Measurements from ENCODE around the gene CHCHD3.

DNA sequence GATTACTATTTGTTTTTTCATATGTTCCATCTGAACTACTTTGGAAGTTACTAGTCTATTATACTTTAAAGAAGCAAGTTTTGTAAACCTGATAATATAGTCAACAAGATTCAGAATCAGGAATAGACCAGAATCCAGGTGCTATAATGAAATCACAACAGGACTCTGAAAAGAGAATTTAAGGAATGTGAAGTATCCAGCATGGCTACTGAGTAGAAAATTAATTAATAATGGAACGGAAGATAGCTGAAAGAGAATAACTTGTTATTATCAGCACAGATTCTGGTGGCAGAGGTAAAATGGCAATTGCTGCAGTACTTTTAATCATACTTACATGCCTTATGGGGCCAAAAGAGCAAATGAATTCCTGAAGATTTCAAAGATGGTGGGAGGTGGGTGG is 43.1 kb upstream of the CHCHD3 start:
- TF ChIP-seq, protein P1, sequence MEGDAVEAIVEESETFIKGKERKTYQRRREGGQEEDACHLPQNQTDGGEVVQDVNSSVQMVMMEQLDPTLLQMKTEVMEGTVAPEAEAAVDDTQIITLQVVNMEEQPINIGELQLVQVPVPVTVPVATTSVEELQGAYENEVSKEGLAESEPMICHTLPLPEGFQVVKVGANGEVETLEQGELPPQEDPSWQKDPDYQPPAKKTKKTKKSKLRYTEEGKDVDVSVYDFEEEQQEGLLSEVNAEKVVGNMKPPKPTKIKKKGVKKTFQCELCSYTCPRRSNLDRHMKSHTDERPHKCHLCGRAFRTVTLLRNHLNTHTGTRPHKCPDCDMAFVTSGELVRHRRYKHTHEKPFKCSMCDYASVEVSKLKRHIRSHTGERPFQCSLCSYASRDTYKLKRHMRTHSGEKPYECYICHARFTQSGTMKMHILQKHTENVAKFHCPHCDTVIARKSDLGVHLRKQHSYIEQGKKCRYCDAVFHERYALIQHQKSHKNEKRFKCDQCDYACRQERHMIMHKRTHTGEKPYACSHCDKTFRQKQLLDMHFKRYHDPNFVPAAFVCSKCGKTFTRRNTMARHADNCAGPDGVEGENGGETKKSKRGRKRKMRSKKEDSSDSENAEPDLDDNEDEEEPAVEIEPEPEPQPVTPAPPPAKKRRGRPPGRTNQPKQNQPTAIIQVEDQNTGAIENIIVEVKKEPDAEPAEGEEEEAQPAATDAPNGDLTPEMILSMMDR (conservative IDR thresholded peaks at IDR 0.05 in 1 of 2, IDR thresholded peaks at IDR 0.05 in 1 of 2; ENCODE audit: low read depth in 1 of 2, low read length in 2 of 2): no peak
- no peak for TF ChIP-seq EZH2 (IDR thresholded peaks at IDR 0.05; ENCODE audit: low read length, missing control alignments)
